LNCAP (cell line): ENCODE measurements around the gene SLC25A26.

Experiments used
- CTCF ChIP-seq: fragments of 450-650 bp; IDR thresholded peaks from 2 replicates; pipeline ENCODE4 v1.5.1; 2017; ENCODE audit warnings: mild to moderate bottlenecking

The SLC25A26 gene

GRCh38 chr3:66372681-66373350, 152.0 kb downstream of the SLC25A26 start:
- peak; percentile 78 for TF ChIP-seq CTCF

DNA sequence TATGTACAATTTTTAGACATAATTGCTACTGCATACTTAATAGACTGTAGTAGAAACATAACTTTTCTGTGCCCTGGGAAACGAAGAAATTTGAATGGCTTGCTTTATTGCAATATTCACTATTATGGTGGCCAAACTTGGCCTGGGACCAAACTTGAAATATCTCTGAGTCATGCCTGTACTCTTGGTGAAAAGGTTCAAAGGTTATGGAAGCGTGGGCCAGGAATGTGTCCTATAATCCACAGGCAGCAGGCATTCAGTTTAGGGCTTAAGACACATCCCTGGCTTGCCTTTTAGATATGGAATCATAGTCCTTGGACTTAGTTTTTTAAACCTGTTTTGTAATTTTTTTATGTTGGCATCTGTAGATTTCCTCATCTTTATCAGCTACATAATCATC, 155.8 kb downstream of the SLC25A26 start:
- no peak for TF ChIP-seq CTCF

- TF ChIP-seq CTCF, result no peak
These were observed 157.0 kb downstream of the SLC25A26 start for GRCh38 chr3:66377800-66378199.

GRCh38 chr3:66378256-66378655, 157.5 kb downstream of the SLC25A26 start:
- peak; percentile 70 for TF ChIP-seq CTCF

DNA sequence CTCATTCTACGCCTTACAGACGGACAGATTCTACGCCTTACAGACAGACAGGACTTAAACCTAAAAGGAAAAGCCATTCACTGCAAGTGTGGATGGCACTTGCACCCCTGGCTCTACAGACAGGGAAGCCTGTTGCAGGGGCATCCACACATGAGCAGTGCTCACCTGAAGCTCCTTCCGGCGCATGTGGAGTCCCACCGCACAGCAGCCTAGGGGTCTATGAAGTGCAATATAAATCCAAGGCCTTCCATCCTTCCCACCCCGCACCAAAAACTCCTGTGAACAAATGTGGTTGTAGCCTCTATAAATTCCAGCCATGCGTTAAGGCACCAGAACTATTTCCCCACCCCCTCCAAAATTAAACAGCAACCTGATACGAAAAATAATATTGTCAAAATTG, 158.8 kb downstream of the SLC25A26 start:
- no peak for TF ChIP-seq CTCF

DNA sequence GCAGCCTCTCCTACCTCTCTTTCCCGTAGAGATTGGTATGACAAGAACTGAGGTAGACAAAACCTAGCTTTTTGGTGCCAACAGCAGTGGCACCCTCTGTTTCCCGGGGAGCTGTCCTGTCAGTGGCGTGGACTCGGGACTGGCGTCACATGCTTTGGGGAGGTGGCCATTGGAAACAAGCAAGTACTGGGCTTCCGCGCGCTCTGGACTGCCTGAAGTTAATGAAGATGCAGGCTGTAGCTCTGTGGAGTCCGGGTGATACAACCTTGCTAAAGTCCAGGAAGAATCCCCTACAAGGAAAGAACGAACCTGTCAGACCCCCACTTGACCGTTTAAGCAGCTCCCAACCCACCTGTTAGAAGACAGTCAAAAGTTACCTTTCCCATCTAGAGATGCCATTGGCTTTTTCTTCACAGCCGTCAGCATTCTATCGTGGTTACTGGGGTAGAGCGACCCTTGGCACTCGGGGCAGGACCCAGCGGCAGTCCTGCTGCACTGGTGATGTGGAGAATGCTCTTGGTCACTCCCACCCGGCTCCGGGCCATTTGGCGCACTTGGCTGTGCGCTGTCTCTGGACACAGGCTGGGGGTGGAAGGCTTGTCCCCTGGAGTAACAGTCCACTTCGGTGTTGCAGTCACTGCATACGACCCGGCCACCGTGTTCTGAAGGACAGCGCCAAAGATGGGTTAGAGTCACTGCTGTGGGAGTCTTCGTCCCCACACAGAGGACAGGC, 159.6 kb downstream of the SLC25A26 start:
- no peak for TF ChIP-seq CTCF

- TF ChIP-seq CTCF, result no peak
These were observed 160.8 kb downstream of the SLC25A26 start for GRCh38 chr3:66381626-66382025.
